Body of pancreas (tissue), 4 donors: ENCODE measurements around the gene ANKH. TPM values are rescaled to one million over a fixed set of nuclear protein-coding genes. Genes with fewer than 3 reads are reported as not detected.

Source experiments
- ATAC-seq: fragments of 150-250 bp; one replicate; pipeline ENCODE4 v1.9.1; 2016
- DNase-seq, 4 donors: peaks; one replicate each; pipeline ENCODE4 v3.0.0-alpha.2; 2019
- H3K27ac ChIP-seq, 4 donors: fragments of 200-600 bp; sonication (generic); 1 replicate in 3 of 4; 2 replicates in 1 of 4; pipeline versions ENCODE4 v1.5.1 to v1.6.1; 2016 to 2019; ENCODE audit warnings: mild to moderate bottlenecking in 1 of 4, mixed read lengths in 1 of 4, moderate library complexity in 1 of 4
- H3K27me3 ChIP-seq, 2 donors: fragments of 200-600 bp; sonication (generic); one replicate each; pipeline ENCODE4 v1.6.0; 2016; ENCODE audit warnings: mild to moderate bottlenecking in 1 of 2
- H3K36me3 ChIP-seq, 2 donors: fragments of 200-600 bp; sonication (generic); replicated peaks in 1 of 2; 2 replicates each; pipeline ENCODE4 v1.5.1; 2016; ENCODE audit warnings: low read depth in 2 of 2; ENCODE audit not compliant: insufficient read depth in 1 of 2
- H3K4me1 ChIP-seq: fragments of 200-600 bp; sonication (generic); one replicate; pipeline ENCODE4 v1.6.0; 2016
- H3K4me3 ChIP-seq, 2 donors: fragments of 200-600 bp; sonication (generic); 1 replicate in 1 of 2; 2 replicates in 1 of 2; pipeline ENCODE4 v1.5.1; 2016 to 2019
- H3K9me3 ChIP-seq, 3 donors: fragments of 200-600 bp; sonication (generic); 1 replicate in 2 of 3; 2 replicates in 1 of 3; pipeline ENCODE4 v1.5.1; 2016
- POLR2A ChIP-seq, 3 donors: fragments of 450-650 bp; IDR thresholded peaks; one replicate each; pipeline ENCODE4 v1.6.1; 2016; ENCODE audit warnings: antibody characterized with exemption in 3 of 3, mild to moderate bottlenecking in 2 of 3
- WGBS, 2 donors: methylation state at CpG; one replicate each; pipeline ENCODE4 v1.1.5; 2017; 5-methylcytosine and 5-hydroxymethylcytosine counted together
- intact Hi-C: fragments of 100-400 bp; cut with DNase I; formaldehyde crosslinking; loops from one replicate; pipeline ENCODE4 v1.15.1; 2023
- total RNA-seq, 2 donors: library from RNA; depleted of rRNA; stranded (reverse); fragments of >200 nt; gene quantifications; one replicate each; pipeline ENCODE4 v1.1.0, GENCODE V29; 2016
- TF ChIP-seq, protein P1 (sequence below), 7 experiments: fragments of 450-650 bp in 4 of 7; fragments of 200-600 bp in 3 of 7; sonication (generic) in 3 of 7; IDR thresholded peaks; one replicate each; pipeline ENCODE4 v1.5.1; 2016 to 2019; ENCODE audit warnings: antibody characterized with exemption in 7 of 7

ANKH gene
- total RNA-seq, 2 donors from 2014 or later: 19.1 to 20.5 TPM

DNA sequence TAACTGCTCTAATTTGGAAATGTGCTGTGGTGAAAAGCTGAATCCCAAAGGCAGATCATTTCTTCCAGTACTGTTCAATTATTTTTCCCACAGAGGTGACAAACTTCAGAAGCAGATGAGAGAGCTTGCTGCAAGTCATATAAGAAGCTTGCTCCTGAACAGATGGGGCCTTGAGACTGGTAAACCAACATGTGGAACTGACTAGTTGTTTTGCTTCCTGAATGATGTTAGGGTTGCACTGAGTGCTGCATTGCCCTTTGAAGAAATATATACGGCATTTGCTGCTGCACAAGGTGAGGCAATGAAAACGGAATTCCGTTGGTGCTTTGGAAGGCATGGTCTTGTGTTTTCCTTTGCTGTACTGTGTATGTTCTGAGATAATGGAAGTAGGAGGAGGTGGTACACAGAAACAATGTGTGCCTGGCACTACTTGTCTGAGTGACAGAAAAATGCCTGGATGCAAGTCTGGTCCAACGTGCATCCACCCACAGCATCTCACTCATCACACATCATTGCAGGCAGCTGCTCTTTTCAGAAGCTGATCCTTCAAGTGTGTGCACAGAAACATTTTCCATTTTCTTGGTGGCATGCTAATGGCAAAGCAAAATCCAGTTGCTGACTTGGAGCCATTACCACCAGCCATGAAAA lies 76.9 kb downstream of the ANKH start:
- intact Hi-C loops: no loop called here

DNA sequence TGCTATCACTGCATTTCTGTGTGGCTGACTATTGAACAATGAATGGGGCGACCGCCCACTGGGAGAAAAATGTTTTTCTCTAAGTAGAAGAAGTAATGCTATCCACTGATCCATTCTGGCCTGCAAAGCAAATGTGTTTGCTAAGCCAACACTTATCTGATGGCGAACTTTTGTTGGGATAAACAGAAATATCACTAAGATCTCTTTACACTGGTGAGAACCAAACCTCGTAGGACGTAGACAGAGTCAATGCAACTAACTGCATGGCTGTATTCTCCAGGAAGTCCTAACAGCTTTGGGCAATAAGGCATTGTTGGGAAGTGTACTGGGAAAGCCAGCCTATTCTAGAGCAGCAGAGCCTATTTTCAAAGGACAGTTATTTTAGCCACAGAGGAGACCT lies 77.7 kb downstream of the ANKH start:
- WGBS, 2 donors: 87 to 93% methylated on average over 5 of the region's 5 CpGs
- intact Hi-C loops: no loop called here
- TF ChIP-seq, protein P1, sequence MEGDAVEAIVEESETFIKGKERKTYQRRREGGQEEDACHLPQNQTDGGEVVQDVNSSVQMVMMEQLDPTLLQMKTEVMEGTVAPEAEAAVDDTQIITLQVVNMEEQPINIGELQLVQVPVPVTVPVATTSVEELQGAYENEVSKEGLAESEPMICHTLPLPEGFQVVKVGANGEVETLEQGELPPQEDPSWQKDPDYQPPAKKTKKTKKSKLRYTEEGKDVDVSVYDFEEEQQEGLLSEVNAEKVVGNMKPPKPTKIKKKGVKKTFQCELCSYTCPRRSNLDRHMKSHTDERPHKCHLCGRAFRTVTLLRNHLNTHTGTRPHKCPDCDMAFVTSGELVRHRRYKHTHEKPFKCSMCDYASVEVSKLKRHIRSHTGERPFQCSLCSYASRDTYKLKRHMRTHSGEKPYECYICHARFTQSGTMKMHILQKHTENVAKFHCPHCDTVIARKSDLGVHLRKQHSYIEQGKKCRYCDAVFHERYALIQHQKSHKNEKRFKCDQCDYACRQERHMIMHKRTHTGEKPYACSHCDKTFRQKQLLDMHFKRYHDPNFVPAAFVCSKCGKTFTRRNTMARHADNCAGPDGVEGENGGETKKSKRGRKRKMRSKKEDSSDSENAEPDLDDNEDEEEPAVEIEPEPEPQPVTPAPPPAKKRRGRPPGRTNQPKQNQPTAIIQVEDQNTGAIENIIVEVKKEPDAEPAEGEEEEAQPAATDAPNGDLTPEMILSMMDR (IDR thresholded peaks at IDR 0.05): no peak
- no peak for TF ChIP-seq POLR2A (IDR thresholded peaks at IDR 0.05)

More for the DNA sequence above, 76.9 kb downstream of the ANKH start:
- Histone ChIP-seq H3K4me1 (no peaks in the 10 kb centered on the region), H3K27ac (no peak overlapping the region), H3K9me3 (no peaks in the 10 kb centered on the region), H3K4me3 (no peak overlapping the region), H3K36me3 (no peaks in the 10 kb centered on the region), H3K27me3 (no peaks in the 10 kb centered on the region)
- no peak for ATAC-seq
- TF ChIP-seq, protein P1 (IDR thresholded peaks at IDR 0.05): no peak
- no peak for TF ChIP-seq POLR2A (IDR thresholded peaks at IDR 0.05)
- 74 to 81% methylated on average over 4 of the region's 4 CpGs for WGBS, 2 donors
- DNase-seq: no peak

DNA sequence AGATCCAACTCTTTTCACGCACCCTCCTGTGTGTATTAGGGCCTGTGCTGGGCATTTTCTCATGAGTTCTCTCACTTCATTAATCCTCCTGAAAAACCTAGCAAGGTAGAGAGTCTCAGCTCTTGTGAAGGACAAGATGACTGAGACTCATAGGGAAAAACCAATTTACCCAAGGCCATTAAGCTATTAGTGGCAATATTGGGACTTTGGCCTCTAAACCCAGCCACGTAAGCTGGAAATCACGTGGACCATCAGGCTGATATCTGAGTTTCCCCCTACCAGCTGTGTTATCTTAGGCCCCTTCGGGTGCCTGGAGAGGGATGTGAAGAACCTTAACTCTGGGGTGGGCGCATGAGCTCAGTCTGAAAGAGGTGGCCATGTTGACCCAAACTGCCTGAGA lies 80.7 kb downstream of the ANKH start:
- H3K27ac ChIP-seq: no peak overlapping the region
- intact Hi-C loops: no loop called here
- no peak for TF ChIP-seq POLR2A (IDR thresholded peaks at IDR 0.05)
- no peaks in the 10 kb centered on the region for H3K9me3 ChIP-seq
- no peak for DNase-seq
- no peak for ATAC-seq
- H3K4me1 ChIP-seq: no peaks in the 10 kb centered on the region
- H3K36me3 ChIP-seq: no peaks in the 10 kb centered on the region
- H3K27me3 ChIP-seq: no peaks in the 10 kb centered on the region
- 89 to 94% methylated on average over 5 of the region's 5 CpGs for WGBS, 2 donors
- H3K4me3 ChIP-seq: no peak overlapping the region

More for the DNA sequence above, 77.7 kb downstream of the ANKH start:
- Histone ChIP-seq H3K27me3 (no peaks in the 10 kb centered on the region), H3K4me1 (no peaks in the 10 kb centered on the region), H3K27ac (no peak overlapping the region), H3K36me3 (no peaks in the 10 kb centered on the region), H3K9me3 (no peaks in the 10 kb centered on the region), H3K4me3 (no peak overlapping the region)
- no peak for DNase-seq
- no peak for ATAC-seq

DNA sequence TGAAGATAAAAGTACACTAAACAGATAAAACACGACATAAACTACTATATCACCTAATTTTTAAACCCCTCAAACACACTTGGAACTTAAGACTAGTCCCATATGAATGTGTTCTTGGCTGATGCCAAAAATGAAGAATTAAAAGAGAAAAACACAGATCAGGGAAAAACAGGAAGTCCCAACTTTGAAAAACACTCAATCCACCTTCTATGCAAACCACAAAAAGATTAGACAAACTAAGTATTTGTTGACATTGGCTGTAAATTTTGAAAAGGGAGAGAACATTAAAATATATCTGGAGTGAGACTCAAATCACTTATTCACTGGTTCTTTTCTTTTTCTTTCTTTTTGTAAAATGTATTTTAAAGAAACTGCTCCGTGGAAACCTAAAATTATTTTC lies 81.4 kb downstream of the ANKH start:
- no peaks in the 10 kb centered on the region for H3K36me3 ChIP-seq
- DNase-seq: no peak
- intact Hi-C loops: no loop called here
- no peaks in the 10 kb centered on the region for H3K27me3 ChIP-seq
- H3K9me3 ChIP-seq: no peaks in the 10 kb centered on the region
- no peak overlapping the region for H3K4me3 ChIP-seq
- 71 to 82% methylated on average over 2 of the region's 2 CpGs for WGBS, 2 donors
- no peak overlapping the region for H3K27ac ChIP-seq
- TF ChIP-seq, protein P1 (IDR thresholded peaks at IDR 0.05): no peak
- TF ChIP-seq POLR2A (IDR thresholded peaks at IDR 0.05): no peak
- no peak for ATAC-seq
- H3K4me1 ChIP-seq: no peaks in the 10 kb centered on the region

DNA sequence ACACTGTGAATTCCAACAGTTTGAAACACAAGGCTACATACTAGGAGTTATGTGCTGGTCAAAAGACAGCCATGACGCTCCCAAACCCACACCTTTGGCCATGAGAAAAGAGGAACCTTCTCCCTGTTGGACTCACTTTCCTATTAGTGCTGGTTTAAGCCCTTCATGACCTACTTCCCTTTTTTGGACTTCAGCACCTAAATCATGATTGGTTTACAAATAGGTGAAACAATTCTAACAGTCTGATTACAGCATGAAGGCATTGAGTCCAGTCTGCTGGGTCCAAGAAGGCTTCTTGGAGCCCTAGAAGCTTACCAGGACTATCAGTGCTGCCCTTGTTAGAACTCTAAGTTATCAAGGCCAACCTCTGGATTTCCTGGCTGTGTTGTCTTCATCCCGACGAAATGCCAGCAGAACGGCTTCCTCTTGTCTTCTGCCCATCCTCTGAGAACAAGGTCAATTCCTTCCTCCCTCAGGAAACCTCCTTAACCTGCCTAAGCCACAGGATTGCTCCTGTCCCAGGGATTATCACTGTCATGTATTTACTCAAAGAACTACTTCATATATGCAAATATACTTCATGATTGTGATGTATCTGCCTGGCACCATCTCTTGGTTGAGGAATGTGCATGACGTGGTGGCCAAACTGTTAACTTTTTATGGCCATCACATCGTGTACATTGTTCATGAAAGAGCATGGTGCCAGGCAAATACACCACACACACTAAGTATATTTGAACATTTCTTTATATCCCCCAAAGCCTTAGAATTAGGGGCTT lies 83.6 kb downstream of the ANKH start:
- no peak overlapping the region for H3K27ac ChIP-seq
- DNase-seq (no peak), ATAC-seq (no peak)
- WGBS, 2 donors: 77 to 84% methylated on average over 6 of the region's 6 CpGs
- H3K9me3 ChIP-seq: no peaks in the 10 kb centered on the region
- intact Hi-C loops: no loop called here
- no peaks in the 10 kb centered on the region for H3K4me1 ChIP-seq
- no peaks in the 10 kb centered on the region for H3K27me3 ChIP-seq
- TF ChIP-seq, protein P1 (IDR thresholded peaks at IDR 0.05): no peak
- TF ChIP-seq POLR2A (IDR thresholded peaks at IDR 0.05): no peak
- no peak overlapping the region for H3K4me3 ChIP-seq
- no peaks in the 10 kb centered on the region for H3K36me3 ChIP-seq
